Psoas muscle (tissue), 8 donors: ENCODE measurements around the gene BTBD6. TPM values are rescaled to one million over a fixed set of nuclear protein-coding genes. Genes with fewer than 3 reads are reported as not detected.
A peak's percentile ranks its signal among the peaks of the same experiment; 100 is the strongest.

ENCODE experiments used
- ATAC-seq, 4 donors: fragments of 200-7000 bp; cut with Tn5 transposase; one replicate each; pipeline ENCODE4 v1.9.1; 2020; ENCODE audit warnings: moderate library complexity in 3 of 4, mild to moderate bottlenecking in 2 of 4
- DNase-seq, 2 donors: peaks; one replicate each; pipeline ENCODE4 v3.0.0-alpha.2; 2020
- H3K27ac ChIP-seq: fragments of 200-600 bp; one replicate; pipeline ENCODE4 v1.8.0; 2022
- H3K27me3 ChIP-seq, 3 donors: fragments of 200-600 bp in 1 of 3; one replicate each; pipeline versions ENCODE4 v1.6.1 to v1.8.0; 2013 to 2022; ENCODE audit warnings: low read length in 2 of 3, mild to moderate bottlenecking in 2 of 3, moderate library complexity in 1 of 3; ENCODE audit not compliant: insufficient read depth in 3 of 3
- H3K36me3 ChIP-seq, 2 donors: fragments of 200-600 bp in 1 of 2; one replicate each; pipeline versions ENCODE4 v1.6.1 to v1.8.0; 2013 to 2022; ENCODE audit warnings: low read depth in 1 of 2, mild to moderate bottlenecking in 1 of 2, moderate library complexity in 1 of 2; ENCODE audit not compliant: insufficient read depth in 1 of 2
- H3K4me1 ChIP-seq: fragments of 200-600 bp; one replicate; pipeline ENCODE4 v1.8.0; 2022
- H3K4me3 ChIP-seq: fragments of 200-600 bp; one replicate; pipeline ENCODE4 v1.8.0; 2022; ENCODE audit warnings: mild to moderate bottlenecking
- H3K9me3 ChIP-seq: fragments of 200-600 bp; one replicate; pipeline ENCODE4 v1.8.0; 2022
- WGBS, 3 donors: extraction: QIAGEN DNeasy Blood & Tissue Kit; methylation state at CpG; one replicate each; pipeline versions ENCODE4 v1.1.6 to v1.1.7; 2013; 5-methylcytosine and 5-hydroxymethylcytosine counted together
- intact Hi-C, 2 donors: fragments of 100-400 bp; cut with DNase I; formaldehyde crosslinking; loops; one replicate each; pipeline versions ENCODE4 v1.11.0 to v1.14.2; 2022
- polyA plus RNA-seq, 3 donors: library from polyadenylated mRNA; stranded (reverse); fragments of 200-250 nt; gene quantifications; one replicate each; pipeline ENCODE4 v1.2.3, GENCODE V29; 2013
- total RNA-seq, 4 donors: library from RNA; stranded (reverse); fragmentation: NEBNext Ultra II Directional in 2 of 4; extraction: Animal tissue kit (Norgen Biotek cat#: 25700) in 2 of 4; gene quantifications; one replicate each; pipeline versions ENCODE4 v1.2.1 to v1.2.4, GENCODE V29; 2021 to 2023
- TF ChIP-seq, protein P1 (sequence below): fragments of 200-600 bp; IDR thresholded peaks from one replicate; pipeline ENCODE4 v1.8.0; 2022; ENCODE audit warnings: antibody characterized with exemption
- donor health status: healthy with polysubstance abuse.
- donor health status: DM: no; HTN: no; CAD: no; lungs with moderate emphysema.
- donor health status: Bipolar disorder and iron deficiency.
- donor health status: healthy.
- donor health status: DM: yes; HTN: yes; CAD: no.
- donor health status: DM: no; HTN: no; CAD: no.
- donor health status: DM: no; HTN: no; CAD: no.
- donor health status: DM: yes; HTN: yes; CAD: no.

The BTBD6 gene
- total and polyA plus RNA-seq, 7 donors = 48.3 to 79.7 (median 72.2) TPM

DNA sequence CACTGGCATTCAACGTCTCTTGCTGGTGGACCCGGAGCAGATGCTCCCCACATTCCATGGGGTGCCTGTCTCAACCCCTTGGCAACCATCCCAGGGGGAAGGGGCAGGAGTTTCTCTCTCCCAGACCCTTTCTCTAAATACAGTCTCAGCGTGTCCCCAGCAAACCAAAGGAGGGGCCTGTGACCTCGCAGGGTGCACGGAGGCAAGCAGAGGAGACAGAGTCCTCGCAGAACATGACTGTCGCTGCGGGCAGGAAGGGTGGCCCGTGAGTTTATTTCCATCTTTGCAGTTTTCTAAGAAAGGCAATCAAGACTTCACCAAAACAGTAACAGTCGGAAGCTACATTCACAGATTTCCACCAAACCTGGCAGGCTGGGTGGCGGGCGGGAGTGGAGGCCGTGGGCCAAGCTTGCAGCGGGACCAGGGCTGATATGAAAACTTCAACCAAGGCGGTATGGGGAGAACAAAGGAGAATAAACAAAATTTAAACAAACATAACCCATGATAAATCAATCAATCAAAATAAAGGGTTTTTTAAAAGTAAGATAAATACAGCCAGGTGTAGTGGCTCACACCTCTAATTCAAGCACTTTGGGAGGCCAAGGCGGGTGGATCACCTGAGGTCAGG, 33.9 kb downstream of the BTBD6 start:
- Histone ChIP-seq H3K27me3 (no peaks in the 10 kb centered on the region), H3K4me1 (peaks cover 21% of the 10 kb centered on the region), H3K36me3 (peaks cover 0 to 4% of the 10 kb centered on the region in 2 donors), H3K9me3 (no peaks in the 10 kb centered on the region), H3K27ac (peak overlapping the region; percentile 33), H3K4me3 (no peak overlapping the region)
- DNase-seq (no peak), ATAC-seq (no peak)
- intact Hi-C loops = loop anchor here (2.0 to 5.0 kb wide), 2 partner anchors 80 to 191 kb away; no protein-coding TSS in a partner anchor
- WGBS, 3 donors = 77 to 83% (median 81%) methylated on average over 16 of the region's 16 CpGs
- TF ChIP-seq, protein P1, sequence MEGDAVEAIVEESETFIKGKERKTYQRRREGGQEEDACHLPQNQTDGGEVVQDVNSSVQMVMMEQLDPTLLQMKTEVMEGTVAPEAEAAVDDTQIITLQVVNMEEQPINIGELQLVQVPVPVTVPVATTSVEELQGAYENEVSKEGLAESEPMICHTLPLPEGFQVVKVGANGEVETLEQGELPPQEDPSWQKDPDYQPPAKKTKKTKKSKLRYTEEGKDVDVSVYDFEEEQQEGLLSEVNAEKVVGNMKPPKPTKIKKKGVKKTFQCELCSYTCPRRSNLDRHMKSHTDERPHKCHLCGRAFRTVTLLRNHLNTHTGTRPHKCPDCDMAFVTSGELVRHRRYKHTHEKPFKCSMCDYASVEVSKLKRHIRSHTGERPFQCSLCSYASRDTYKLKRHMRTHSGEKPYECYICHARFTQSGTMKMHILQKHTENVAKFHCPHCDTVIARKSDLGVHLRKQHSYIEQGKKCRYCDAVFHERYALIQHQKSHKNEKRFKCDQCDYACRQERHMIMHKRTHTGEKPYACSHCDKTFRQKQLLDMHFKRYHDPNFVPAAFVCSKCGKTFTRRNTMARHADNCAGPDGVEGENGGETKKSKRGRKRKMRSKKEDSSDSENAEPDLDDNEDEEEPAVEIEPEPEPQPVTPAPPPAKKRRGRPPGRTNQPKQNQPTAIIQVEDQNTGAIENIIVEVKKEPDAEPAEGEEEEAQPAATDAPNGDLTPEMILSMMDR = no peak

DNA sequence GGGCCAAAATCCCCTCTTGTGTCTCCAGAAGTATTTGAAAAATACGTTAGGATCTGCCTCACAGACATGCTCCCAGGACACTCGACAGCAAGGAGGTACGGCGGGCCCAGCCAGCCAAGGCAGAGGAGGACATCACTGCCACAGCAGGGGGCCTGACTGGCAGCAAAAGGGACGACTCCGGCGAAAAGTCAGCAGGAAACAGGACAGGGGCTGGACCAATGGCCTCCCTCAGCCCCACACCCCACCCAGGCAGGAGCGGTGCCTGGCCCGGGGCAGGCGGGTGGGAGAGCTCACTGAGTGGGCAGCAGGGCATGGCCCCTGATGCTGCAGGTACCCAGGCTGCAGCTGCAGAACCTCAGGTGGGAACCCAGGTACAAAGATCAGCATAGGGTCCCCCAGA, 34.7 kb downstream of the BTBD6 start:
- no peaks in the 10 kb centered on the region for H3K9me3 ChIP-seq
- peaks cover 20% of the 10 kb centered on the region for H3K4me1 ChIP-seq
- no peak overlapping the region for H3K4me3 ChIP-seq
- WGBS, 3 donors = 76 to 86% (median 82%) methylated on average over 10 of the region's 10 CpGs
- no peak for ATAC-seq
- no peak overlapping the region for H3K27ac ChIP-seq
- TF ChIP-seq, protein P1 = no peak
- no peaks in the 10 kb centered on the region for H3K27me3 ChIP-seq
- peaks cover 0 to 4% of the 10 kb centered on the region in 2 donors for H3K36me3 ChIP-seq
- intact Hi-C loops = loop anchor here (2.0 to 5.0 kb wide), 2 partner anchors 81 to 192 kb away; no protein-coding TSS in a partner anchor
- DNase-seq = no peak

DNA sequence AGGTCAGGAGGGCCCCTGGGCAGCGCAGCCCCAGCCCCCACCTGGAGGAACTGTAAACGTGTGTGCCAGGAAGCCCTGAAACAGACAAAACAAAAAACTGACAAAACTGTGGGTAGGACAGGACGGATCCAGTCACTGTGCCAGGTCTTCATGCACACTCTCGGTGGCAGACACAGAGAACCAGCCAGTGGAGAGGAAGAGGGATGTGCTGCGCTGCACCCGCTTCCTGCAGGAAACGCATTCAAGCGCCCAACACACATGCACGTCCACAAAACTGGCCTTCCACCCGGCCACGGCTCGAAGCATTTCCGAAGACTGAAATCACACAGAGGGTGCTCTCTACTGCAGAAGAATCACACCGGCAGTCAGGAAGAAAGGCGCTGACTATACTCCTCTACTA, 35.6 kb downstream of the BTBD6 start:
- no peak for ATAC-seq
- Histone ChIP-seq H3K27me3 (no peaks in the 10 kb centered on the region), H3K27ac (no peak overlapping the region), H3K4me3 (no peak overlapping the region), H3K9me3 (no peaks in the 10 kb centered on the region), H3K4me1 (peaks cover 19% of the 10 kb centered on the region), H3K36me3 (peaks cover 0 to 4% of the 10 kb centered on the region in 2 donors)
- intact Hi-C loops = loop anchor here (2.0 to 5.0 kb wide), 2 partner anchors 82 to 193 kb away; no protein-coding TSS in a partner anchor
- no peak for DNase-seq
- TF ChIP-seq, protein P1 = no peak
- WGBS, 3 donors = 66 to 74% (median 70%) methylated on average over 15 of the region's 15 CpGs

DNA sequence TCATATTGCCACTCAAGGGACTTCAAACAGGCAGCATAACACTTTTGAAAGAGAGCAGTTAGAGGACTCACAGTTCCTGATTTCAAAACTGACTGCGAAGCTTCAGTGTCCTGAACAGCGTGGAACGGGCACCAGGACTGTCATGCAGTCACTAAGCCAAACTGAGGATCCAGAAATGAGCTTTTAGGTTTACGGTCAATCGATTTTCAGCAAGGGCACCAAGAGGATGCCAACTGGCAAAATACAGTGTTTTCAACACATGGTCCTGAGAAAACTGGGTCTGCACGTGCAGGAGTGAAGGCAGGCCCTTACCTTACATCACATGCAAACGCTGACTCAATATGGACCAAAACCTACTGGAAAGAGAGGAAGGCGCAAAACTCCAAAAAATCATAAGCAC, 36.8 kb downstream of the BTBD6 start:
- ATAC-seq = no peak
- DNase-seq = no peak
- TF ChIP-seq, protein P1 = no peak
- Histone ChIP-seq H3K4me3 (no peak overlapping the region), H3K9me3 (no peaks in the 10 kb centered on the region), H3K36me3 (peaks cover 0 to 4% of the 10 kb centered on the region in 2 donors), H3K4me1 (peaks cover 19% of the 10 kb centered on the region), H3K27me3 (no peaks in the 10 kb centered on the region), H3K27ac (no peak overlapping the region)
- 71 to 80% (median 71%) methylated on average over 8 of the region's 8 CpGs for WGBS, 3 donors
- intact Hi-C loops = loop anchor here in 1 of 2 donors (5.0 kb wide), 1 partner anchor 67 kb away; no protein-coding TSS in a partner anchor
